ENCODE data around the gene DDX20.

DNA sequence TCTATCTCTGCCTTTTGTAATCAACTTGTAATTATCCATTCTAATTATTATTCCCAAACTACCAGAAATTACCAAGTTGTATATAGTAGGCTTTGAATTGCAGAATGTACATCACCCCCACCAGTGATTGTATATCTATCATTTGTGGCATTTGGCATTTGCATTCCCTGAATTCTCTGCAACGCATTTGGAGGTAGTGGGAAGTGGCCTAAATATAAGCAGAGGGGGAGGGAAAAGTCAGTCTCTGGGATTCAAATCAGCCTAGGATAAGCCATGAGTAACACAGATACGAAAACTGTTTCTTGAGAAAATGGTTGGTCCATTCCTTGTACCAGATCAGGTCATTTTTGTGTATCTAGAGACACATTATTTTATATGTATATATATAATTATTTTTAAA lies 20.7 kb downstream of the DDX20 start:
- TF ChIP-seq, protein P1, sequence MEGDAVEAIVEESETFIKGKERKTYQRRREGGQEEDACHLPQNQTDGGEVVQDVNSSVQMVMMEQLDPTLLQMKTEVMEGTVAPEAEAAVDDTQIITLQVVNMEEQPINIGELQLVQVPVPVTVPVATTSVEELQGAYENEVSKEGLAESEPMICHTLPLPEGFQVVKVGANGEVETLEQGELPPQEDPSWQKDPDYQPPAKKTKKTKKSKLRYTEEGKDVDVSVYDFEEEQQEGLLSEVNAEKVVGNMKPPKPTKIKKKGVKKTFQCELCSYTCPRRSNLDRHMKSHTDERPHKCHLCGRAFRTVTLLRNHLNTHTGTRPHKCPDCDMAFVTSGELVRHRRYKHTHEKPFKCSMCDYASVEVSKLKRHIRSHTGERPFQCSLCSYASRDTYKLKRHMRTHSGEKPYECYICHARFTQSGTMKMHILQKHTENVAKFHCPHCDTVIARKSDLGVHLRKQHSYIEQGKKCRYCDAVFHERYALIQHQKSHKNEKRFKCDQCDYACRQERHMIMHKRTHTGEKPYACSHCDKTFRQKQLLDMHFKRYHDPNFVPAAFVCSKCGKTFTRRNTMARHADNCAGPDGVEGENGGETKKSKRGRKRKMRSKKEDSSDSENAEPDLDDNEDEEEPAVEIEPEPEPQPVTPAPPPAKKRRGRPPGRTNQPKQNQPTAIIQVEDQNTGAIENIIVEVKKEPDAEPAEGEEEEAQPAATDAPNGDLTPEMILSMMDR (IDR thresholded peaks at IDR 0.05) = no peak
- TF ChIP-seq POLR2A (IDR thresholded peaks at IDR 0.05) = no peak
